ENCODE results near the gene FAM124B. TPM values are rescaled to one million over a fixed set of nuclear protein-coding genes. Genes with fewer than 3 reads are reported as not detected.

Gene FAM124B
- polyA plus RNA-seq, 1 of the 3 experiments (the other 2 are of a cell fraction): not detected

- Histone ChIP-seq H4K20me1 (ENCODE audit: insufficient read depth) (no peaks in the 10 kb centered on the region), H3K9me2 (no peaks in the 10 kb centered on the region), H3K9me3 (no peaks in the 10 kb centered on the region), H3K9ac (no peak overlapping the region), H3K4me1 (ENCODE audit: control insufficient read depth in 1 of 2, insufficient read depth in 2 of 2, low read depth in 1 of 2, low read length in 1 of 2) (peaks cover 0 to 19% of the 10 kb centered on the region in 2 experiments; a peak in 2 of 4 replicates), H3K36me3 (replicated peaks in 1 of 2; ENCODE audit: control insufficient read depth in 1 of 2, insufficient read depth in 2 of 2, low read length in 1 of 2) (no peaks in the 10 kb centered on the region), H2AFZ (ENCODE audit: low read depth) (no peak overlapping the region), H3K27ac (ENCODE audit: low read depth in 2 of 2, low read length in 1 of 2) (no peak overlapping the region), H3K79me2 (ENCODE audit: insufficient read depth) (no peaks in the 10 kb centered on the region), H3K4me2 (no peak overlapping the region), H3K27me3 (ENCODE audit: insufficient read depth) (no peaks in the 10 kb centered on the region), H3F3A (replicated peaks; ENCODE audit: insufficient read depth) (peaks cover 3% of the 10 kb centered on the region), H3K4me3 (ENCODE audit: low read depth in 2 of 2, low read length in 1 of 2) (no peak overlapping the region)
- no peak for DNase-seq
- POLR2A ChIA-PET: no interaction called here
- TF ChIP-seq CHD2 (IDR thresholded peaks at IDR 0.05; ENCODE audit: low read length, partially characterized antibody) (no peak), EP300 (IDR thresholded peaks at IDR 0.05; ENCODE audit: borderline replicate concordance in 1 of 2, low read depth in 1 of 2, low read length in 1 of 2) (no peak), USF2 (IDR thresholded peaks at IDR 0.05; ENCODE audit: borderline replicate concordance, low read depth, low read length) (no peak), NRF1 (IDR thresholded peaks at IDR 0.05; ENCODE audit: low read depth, low read length) (no peak), JUND (IDR thresholded peaks at IDR 0.05) (no peak), MEF2A (IDR thresholded peaks at IDR 0.05; ENCODE audit: borderline replicate concordance, low read depth) (no peak), TCF12 (IDR thresholded peaks at IDR 0.05) (no peak), SIN3A (IDR thresholded peaks at IDR 0.05; ENCODE audit: borderline replicate concordance, low read depth, low read length) (no peak), TEAD4 (IDR thresholded peaks at IDR 0.05; ENCODE audit: borderline replicate concordance, insufficient read depth) (no peak), IRF3 (IDR thresholded peaks at IDR 0.05; ENCODE audit: low read depth, low read length) (no peak), USF1 (IDR thresholded peaks at IDR 0.05; ENCODE audit: borderline replicate concordance, low read depth) (no peak), MAX (IDR thresholded peaks at IDR 0.05; ENCODE audit: low read depth) (no peak), GATA2 (CRISPR knock-in tag; IDR thresholded peaks at IDR 0.05) (no peak), RAD21 (IDR thresholded peaks at IDR 0.05; ENCODE audit: low read length) (no peak), ZBTB33 (IDR thresholded peaks at IDR 0.05; ENCODE audit: borderline replicate concordance, low read depth) (no peak), SMC3 (IDR thresholded peaks at IDR 0.05; ENCODE audit: low read depth, low read length) (no peak), RCOR1 (IDR thresholded peaks at IDR 0.05; ENCODE audit: low read length) (no peak), NFIC (IDR thresholded peaks at IDR 0.05; ENCODE audit: borderline replicate concordance) (no peak)
- CTCF ChIA-PET: interaction anchor here (1.2 kb wide), 1 partner anchor 297 kb away, joined by 3 read pairs; no protein-coding TSS in a partner anchor
Observed at GRCh38 chr2:224349396-224349795, 52.5 kb downstream of the FAM124B start.
